ENCODE measurements around the gene MUC21.

DNA sequence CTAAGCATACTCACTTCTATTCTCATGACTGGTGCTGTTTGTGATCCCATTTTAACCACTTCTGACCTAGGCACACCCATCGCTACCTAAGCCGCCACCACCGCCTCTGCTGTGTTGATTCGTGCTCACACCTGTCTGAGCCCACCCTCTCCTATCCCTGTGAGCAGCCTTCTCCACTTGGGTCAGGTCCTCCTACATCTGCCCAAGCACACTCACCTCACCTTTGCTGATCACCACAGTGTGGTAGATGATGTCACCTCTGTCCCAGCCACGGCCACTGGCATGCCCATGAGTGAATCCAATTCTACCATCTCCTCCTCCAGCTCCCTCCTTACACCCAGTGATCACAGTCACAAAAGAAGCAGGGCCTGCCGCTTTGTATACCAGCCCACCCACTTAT lies 47.6 kb downstream of the MUC21 start:
- no peak for TF ChIP-seq POLR2A (IDR thresholded peaks at IDR 0.05)
- TF ChIP-seq, protein P1, sequence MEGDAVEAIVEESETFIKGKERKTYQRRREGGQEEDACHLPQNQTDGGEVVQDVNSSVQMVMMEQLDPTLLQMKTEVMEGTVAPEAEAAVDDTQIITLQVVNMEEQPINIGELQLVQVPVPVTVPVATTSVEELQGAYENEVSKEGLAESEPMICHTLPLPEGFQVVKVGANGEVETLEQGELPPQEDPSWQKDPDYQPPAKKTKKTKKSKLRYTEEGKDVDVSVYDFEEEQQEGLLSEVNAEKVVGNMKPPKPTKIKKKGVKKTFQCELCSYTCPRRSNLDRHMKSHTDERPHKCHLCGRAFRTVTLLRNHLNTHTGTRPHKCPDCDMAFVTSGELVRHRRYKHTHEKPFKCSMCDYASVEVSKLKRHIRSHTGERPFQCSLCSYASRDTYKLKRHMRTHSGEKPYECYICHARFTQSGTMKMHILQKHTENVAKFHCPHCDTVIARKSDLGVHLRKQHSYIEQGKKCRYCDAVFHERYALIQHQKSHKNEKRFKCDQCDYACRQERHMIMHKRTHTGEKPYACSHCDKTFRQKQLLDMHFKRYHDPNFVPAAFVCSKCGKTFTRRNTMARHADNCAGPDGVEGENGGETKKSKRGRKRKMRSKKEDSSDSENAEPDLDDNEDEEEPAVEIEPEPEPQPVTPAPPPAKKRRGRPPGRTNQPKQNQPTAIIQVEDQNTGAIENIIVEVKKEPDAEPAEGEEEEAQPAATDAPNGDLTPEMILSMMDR (IDR thresholded peaks at IDR 0.05): no peak

All from lower leg skin (tissue), 3 donors.